Activated CD4-positive, CD25-positive, alpha-beta regulatory T cell treated with anti-CD3 and anti-CD28 coated beads, Interleukin-2, amount 50 U/mL, for 72 hours (primary cell): ENCODE results near the gene RNF212B.
A peak's percentile ranks its signal among the peaks of the same experiment; 100 is the strongest.

Experiments
- DNase-seq: peaks from one replicate; pipeline ENCODE4 v3.0.0; 2021

RNF212B gene

DNA sequence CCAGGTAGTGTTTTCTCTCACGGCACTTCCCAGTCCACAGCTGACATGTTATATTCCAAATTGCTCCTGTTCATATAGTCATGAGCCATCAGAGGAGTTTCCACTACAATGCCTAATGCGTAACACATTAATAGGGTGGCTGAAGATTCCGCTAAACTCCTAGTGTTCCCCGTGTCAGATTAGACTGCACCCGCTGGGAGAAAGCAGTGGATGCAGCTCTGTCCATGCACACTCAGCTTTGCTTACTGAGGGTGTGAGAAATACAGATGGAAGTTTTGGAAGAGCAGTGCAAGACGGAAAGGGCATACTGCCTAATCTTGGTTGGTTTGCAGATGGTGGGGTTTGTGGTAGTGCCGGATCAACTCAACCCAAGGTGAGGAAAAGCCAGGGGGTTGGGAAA is 59.4 kb downstream of the RNF212B start:
- no peak for DNase-seq

DNA sequence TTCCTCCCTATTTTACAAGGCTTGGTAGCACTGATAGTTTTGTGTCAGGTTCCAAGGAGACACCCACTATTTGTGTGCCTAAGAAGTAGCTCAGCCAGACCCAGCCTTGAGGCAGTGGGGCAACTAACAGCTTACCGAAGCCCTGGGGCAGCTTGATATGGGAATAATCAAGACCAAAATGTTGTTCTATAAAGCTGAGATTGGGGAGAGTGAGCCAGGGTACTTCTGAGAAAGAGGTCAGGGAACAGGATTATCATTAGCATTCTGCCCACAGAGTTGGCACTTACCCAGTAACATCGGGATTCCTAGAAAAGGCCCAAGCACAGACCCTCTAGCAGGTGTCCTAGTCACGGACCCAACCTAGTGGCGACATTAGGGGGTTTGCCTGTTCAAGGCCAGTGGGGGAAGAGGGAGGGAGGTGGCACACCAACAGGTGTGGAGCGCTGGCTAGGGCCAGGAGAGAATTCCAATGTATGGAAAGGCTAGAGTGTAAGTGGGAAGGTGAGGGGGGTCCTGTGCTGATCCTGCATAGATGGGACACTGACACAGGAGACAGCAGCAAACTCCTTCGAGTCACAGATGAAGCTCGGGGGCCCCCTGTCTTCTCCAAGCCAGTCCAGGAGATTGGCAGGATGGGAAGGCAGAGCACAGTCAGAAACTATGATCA is 60.0 kb downstream of the RNF212B start:
- no peak for DNase-seq

DNA sequence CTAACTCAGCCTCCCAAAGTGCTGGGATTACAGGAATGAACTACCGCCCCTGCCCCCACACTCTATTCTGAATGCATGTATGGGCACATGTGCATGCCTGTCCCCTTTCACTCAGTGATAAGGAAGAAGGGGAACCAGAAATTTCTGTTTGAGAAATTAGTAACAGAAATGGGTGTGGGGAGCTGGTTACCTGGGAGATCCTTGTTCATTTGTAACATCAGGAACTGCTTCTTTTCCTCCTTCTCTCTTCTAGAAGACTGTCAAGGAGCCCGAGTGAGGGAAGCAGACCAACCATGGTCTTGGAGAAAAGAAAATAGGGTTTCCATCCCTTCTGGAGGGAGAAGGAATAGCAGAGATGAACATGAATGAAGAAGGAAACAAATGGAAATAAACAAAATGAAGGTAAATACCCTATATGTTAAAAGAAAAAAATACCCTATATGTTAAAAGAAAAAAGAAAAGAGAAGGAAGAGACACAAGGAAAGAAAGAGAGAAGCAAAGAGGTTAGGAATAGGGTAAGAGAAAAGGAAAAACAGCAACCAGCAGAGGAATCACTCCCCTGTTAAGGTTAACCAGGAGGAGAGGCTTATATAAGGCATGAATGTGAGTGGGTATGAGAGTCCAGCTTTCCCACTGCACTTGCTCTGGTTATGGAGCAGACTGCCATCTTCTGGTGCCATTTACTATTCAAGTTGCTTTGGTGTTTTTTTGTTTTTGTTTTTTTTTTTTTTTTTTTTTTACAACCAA is 61.6 kb downstream of the RNF212B start:
- DNase-seq, result no peak

DNA sequence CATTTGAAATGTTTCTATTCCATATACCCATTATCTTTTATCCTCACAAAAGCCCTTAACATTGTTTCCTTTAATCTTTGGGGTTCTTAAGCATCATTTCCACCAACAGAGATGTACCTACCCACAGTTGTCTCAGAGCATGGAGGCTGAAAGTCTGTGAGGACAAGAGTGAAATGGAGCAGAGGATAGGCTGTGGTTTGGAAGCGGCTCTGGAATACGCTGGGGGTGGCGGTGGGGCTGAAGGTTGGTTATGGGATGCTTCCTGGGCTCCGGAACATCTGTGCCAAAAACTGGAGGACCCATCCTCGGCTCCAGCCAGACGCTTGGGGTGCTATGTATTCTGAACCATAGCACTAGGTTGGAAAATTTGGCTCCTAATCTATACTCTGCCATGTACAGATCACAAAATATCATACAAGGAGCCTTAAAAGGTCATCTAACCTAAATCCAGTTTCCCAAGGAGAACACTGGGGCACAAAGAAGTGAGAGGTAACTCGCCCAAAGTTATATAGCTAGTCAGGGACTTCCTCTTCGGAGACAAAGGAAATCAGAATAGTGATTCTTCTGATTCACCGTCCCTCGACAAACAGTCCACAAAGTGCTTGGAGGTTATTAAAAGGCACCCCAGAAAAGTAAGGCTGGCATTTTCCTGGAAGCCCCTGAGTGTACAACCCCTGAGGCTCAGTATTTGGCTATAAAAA is 62.4 kb downstream of the RNF212B start:
- no peak for DNase-seq

DNA sequence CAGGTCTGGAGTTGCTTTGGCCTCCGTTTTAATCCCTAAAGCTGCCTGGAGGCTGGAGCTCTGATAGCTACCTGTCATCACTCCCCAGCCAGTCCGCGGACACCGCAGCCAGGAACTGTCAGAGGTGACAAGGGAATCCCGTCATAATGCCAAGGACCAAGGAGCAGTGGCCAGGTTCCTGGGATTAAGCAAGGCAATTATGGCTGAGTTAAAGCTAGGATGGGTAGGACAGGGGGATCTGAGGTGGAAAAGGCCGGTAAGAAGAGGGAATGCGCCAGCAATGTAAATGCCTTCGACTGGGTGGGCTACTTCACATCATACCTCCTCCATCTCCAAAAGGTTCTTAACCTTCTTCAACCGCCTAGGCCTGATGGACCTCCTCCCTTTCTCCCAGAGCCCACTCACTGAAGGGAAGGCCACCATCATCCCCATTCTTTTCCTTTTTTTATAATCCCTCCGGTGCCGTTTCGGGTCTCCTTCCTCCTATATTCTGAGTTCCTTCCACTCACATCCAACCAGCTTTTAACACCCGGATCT is 63.0 kb downstream of the RNF212B start:
- DNase-seq, result no peak

DNA sequence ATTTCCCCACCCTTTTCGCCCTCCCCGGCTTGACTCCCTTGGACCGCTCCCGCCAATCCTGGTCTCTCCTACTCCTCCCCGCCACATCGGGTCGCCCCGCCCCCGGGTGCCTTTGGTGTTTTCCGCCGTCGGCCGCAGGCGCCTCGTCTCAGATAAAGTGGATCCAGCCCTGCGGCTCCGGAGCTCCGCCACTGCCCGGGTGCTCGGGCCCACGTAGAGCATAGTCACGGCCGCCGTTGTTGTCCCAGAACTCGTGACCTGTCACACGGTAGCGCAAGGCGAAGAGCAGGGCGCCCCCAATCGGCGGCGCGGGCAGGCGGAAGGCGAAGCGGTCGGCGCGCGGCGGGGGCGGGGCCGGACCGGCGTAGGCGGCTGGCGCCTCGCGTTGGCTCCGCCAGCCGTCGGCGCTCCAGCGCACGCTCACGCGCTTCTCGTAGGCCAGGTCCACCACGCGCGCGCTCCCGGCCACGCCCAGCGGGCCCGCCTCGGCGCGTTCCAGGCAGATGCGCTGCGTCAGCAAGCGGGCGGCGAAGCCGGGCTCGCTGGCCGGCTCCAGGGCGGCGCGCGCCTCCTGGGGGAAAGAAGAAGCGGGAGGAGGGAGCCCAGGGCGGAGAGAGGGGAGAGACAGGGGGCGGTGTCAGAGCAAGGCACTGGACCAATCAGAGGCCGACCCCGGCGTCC is 63.7 kb downstream of the RNF212B start:
- DNase-seq, result peak; percentile 99

DNA sequence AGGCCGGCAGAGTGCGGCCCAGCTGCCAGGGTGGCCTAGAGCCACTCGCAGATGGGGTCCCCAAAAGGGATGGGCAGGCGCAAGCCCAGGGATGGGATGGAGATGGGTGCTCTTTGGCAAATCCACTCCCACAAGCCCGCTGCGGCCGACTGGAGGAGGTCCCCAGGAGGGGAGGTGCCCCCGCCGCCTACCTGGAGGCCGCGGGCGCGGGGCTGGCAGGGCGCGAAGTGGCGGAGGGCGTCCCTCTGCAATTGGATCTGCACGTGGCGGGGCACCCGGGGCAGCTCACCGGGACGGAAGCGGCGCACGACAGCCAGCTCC is 64.2 kb downstream of the RNF212B start:
- no peak for DNase-seq

DNA sequence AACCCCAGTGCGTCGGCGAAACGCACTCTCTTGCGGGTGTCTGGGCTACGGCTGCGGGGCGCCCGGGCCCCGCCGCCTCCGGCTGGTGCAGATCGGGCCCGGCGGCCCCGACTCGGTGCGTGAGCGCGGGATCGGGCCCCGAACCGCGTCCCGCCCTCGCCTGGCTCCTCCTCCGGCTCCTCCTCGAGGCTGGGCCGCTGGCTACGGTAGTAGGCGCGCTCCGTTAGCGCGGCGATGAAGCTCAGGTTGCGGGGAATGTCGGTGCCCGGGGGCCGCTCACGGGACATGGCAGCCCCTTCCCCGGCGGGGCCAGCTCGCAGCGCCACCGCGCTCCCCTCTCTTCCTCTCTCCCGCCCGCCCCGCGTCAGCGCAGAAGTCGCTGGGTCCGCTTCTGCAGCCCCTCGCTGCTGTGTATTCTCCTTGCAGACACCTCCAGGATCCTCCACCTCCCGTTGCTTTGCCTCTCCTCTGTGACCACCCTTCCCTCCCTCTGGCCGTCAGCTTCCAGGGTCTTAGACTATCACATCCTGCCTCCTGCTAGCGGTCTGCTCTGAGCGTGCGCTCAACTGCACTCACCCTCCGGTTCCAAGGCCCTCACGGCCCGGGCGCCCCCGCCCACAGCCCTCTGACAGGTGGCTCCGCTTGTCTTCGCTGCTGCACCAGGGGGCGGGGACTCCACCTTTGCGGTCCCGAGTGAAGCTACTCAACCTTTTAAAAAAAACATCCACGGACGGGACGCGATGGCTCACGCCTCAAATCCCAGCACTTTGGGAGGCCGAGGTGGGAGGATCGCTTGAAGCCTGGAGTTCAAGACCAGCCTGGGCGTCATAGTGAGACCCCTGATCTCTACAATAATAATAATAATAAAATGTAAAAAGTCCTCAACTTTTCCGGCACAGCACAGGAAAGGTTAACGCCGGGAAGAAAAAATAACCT is 64.8 kb downstream of the RNF212B start, which contains the start of gene PPP1R3E:
Gene PPP1R3E, minus strand, starts transcription at position 570 of the 936 bp plus-strand sequence. Its CDS starts 283 bp downstream, at position 287.
- DNase-seq, result peak; percentile 87

DNA sequence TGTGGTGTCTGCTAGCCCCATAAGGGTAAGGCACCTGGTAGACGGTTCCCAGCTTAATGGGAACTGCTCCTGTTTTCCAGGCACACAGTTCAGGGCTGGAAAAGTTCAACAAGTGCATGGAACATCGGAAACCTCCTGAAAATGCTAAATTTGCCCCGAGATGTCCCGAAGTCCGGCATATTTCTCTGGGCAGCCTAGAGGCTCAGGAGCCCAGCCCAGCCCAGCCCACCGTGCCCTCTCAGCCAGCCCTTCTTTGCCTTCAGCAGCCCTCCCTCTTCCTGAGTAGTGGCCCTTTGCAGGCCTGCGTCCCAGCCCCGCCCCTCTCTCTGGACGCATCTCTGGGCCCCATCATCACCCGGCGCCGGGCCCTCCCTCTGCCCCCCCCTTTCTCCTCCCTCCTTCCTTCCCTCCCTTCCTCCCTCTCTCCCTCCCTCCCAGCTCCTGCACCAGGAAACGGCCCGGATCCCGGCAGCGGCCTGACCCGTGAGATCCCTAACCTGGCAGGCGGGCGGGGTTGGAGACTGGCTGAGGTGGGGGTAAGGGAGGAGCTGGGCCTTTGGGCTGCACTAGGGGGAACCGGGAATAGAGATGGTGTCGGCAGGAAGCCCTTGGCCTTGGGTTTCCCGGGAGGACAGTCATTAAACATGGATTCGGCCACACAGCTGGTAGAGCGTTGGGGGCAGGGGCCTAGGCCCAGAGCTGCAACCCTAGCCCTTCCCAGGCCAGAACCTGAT is 68.8 kb downstream of the RNF212B start, which contains the start of gene BCL2L2:
Gene BCL2L2, plus strand, starts transcription at position 422 of the 734 bp plus-strand sequence. CDS start 935 bp downstream, outside the sequence.
- DNase-seq, result no peak

DNA sequence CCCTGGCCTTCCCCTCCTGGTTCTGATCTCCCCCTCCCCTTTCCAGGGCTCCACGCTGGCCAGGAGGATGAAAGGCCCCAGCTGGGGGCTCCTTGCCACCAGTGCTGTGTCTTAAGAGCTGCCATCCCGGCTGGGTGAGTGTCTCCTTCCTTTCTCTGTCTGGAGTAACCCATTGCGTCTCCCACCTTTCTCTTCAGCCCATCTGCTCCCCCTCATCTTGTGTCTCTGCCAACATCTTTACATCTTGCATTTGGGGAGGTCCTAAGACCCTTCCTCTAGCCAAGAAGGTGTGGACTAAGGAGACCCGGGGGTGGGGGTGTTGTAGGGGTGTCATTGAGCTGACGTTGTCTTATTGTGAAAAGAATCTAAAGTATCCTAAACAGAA is 69.4 kb downstream of the RNF212B start:
- DNase-seq, result no peak

DNA sequence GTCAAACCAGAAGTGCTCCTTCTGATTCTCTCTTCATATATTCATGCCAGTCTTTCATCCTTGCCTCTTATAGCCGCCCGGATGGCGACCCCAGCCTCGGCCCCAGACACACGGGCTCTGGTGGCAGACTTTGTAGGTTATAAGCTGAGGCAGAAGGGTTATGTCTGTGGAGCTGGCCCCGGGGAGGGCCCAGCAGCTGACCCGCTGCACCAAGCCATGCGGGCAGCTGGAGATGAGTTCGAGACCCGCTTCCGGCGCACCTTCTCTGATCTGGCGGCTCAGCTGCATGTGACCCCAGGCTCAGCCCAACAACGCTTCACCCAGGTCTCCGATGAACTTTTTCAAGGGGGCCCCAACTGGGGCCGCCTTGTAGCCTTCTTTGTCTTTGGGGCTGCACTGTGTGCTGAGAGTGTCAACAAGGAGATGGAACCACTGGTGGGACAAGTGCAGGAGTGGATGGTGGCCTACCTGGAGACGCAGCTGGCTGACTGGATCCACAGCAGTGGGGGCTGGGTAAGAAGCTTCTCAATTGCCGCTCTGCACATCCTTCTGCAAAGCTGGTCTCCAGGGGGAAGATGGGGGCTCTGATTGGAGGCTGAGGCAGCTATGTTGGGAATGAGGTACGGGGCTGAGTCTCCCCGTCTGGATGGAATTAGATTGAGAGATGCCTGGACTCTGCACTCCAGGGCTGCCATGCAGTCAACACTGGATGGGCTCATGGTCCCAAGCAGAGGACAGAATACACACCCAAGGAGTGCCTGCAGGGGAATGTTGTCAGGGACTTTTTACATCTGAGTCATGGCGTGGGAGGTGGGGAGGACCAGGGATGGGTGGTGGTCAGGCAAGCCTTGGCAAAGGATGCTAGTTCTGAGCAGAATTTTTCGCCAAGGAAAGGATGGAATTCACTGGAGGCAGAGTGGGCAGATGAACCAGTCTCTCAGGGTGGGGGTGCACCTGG is 70.2 kb downstream of the RNF212B start:
- DNase-seq, result no peak

DNA sequence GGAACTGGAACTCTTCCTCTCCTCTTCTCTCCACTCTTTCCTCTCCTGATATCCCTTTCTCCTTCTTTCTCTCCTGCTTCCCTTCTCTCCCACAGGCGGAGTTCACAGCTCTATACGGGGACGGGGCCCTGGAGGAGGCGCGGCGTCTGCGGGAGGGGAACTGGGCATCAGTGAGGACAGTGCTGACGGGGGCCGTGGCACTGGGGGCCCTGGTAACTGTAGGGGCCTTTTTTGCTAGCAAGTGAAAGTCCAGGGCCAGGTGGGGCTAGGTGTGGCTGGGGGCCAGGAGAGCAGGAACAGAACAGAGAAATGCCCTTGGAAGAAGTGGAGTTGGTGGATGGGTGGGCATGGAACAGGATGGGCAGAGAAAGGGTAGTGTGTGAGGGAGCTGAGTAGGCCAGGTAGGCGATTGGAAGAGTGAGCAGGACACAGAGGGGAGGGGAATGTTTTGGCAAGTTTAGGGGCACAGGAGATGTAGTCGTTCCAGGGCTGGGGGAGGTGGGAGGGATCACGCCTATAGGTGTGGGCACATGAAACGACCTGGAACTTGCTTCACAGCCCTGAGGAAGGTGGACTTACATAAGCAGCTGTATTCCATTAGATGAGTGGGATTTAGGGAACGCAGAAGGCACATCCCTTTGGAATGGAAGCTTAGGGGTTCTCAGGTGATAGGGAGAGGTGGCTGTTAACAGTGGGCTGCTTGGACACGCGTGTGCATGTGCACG is 71.1 kb downstream of the RNF212B start:
- no peak for DNase-seq

DNA sequence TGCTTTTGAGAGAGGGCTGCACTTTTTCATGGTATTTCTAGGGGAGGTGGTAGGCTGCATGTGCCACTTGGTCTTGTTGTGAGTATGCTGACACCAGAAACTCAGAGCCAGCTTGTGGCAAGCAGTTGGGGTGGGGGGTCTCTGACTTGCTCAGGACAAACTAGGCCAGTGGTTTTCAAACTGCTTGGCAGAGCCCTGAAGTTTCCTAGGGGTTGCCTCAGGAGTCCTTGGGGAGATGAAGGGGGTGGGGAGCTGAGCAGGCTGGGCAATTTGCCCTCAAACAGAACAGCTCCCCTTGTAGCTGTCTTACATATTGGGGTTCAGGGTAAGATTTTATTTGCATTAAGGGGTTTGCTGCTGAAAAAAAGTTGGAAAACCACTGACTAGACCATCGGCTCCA is 72.8 kb downstream of the RNF212B start:
- no peak for DNase-seq

DNA sequence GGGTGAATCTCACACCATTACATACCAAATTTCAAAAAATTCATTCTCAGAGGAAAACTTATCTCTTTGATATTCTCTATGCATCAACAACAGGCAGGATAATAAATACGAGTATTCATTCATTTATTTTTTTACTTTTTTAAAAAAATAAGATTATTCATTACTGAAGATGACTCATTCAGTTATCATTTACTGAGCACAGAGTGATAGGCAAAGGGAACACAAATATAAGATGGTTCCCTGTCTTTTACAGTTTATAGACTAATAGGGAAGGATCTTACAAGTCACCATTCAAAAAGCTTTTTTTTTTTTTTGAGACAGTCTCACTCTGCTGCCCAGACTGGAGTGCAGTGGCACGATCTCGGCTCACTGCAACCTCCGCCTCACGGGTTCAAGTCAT is 78.6 kb downstream of the RNF212B start:
- DNase-seq, result no peak

DNA sequence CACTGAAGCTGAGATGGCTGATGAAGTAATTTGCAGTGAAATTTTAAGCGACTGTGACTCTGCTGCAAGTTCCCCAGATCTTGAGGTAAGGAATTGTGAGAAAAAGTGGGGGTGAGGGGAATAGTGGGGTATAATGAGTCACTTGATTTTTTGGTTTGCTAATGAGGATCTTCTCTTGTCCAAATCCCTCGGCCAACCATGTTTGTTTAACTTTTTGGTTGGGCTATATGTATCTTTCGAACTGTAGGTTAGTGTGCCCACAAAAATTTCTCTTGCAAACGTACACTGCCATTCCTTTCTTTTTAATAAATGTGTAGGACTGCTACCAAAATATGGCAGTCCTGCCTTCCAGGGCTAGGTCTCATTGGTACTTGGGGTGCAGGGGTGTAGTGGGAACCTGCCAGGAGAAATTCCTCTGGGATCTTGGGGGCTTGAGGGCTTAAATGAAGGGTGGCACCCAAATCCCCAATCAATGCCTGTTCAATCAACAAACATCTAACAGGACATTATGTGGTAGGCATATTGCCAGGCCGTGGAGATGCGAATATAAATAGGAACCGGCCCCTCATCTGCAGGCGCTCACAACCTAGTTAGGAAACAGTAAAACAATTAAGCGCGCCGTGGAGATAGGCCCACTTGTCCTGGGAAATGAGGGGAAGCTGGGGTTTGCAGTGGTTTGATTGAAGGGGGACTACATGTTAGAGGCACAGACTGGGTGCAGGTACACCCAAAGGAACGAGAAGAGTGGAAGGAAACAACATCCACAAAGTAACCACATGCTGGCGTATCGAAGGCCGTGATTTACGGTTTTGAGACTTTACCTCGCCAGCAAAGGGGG is 82.2 kb downstream of the RNF212B start:
- no peak for DNase-seq

DNA sequence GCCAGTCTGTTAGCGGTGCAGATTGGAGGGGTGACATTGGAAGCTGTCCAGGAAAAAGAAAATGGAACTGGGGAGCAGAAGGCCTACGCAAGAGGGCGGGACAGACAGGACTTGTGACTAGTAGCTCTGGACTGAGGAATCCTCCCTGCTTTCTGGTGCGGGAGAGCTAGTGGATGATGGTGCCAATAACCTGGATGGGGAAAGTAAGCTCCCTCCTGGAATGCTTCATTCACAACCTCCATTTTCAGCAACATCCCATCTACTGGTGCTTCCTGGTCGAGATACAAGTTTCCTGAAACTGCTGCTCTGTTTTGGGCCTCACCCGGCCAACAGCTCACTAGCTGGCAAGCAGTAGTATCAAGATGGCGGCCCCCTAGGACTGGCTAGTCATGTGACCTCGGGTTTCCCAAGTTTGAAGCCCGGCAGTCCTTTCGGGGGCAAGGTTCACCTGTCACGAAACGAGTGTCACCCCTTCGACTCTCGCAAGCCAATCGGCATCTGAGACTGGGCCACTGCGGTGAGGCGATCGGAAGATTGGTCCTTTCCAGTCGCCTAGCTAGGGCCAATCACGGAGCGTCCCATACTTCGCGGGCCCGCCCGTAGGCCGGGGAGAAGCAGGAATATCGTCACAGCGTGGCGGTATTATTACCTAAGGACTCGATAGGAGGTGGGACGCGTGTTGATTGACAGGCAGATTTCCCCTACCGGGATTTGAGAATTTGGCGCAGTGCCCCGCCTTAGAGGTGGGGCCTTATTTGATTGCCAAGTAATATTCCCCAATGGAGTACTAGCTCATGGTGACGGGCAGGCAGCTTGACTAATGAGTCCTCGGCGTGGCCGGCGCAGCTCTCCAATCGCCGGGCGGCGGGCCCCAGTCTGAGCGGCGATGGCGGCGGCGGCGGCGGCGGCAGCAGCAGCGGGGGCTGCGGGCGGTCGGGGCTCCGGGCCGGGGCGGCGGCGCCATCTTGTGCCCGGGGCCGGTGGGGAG is 83.1 kb downstream of the RNF212B start, which contains the start of gene PABPN1:
Gene PABPN1, plus strand, starts transcription at position 874 of the 988 bp plus-strand sequence. Its CDS starts 13 bp downstream, at position 887.
- peak; percentile 94 for DNase-seq
